Stimulated activated CD8-positive, alpha-beta memory T cell treated with anti-CD3 and anti-CD28 coated beads, Interleukin-4, amount 100 ng/mL, for 24 hours (primary cell): ENCODE measurements around the gene WWOX.

ENCODE experiments used
- DNase-seq: peaks from one replicate; pipeline ENCODE4 v3.0.0-alpha.2; 2020; ENCODE audit warnings: low read depth

The WWOX gene

GRCh38 chr16:78918805-78919305 is 819.4 kb downstream of the WWOX start:
- DNase-seq, result no peak

GRCh38 chr16:78919852-78920251 is 820.4 kb downstream of the WWOX start:
- no peak for DNase-seq

- no peak for DNase-seq
These were observed 821.2 kb downstream of the WWOX start for GRCh38 chr16:78920621-78921020.

GRCh38 chr16:78925083-78925767 is 825.8 kb downstream of the WWOX start:
- peak; percentile 19 for DNase-seq

- no peak for DNase-seq
These were observed 827.3 kb downstream of the WWOX start for GRCh38 chr16:78926723-78927210.

GRCh38 chr16:78927766-78928165 is 828.3 kb downstream of the WWOX start:
- DNase-seq, result no peak

- DNase-seq, result no peak
These were observed 830.4 kb downstream of the WWOX start for GRCh38 chr16:78929841-78930240.

- DNase-seq, result no peak
These were observed 831.1 kb downstream of the WWOX start for GRCh38 chr16:78930561-78930960.

- no peak for DNase-seq
These were observed 831.8 kb downstream of the WWOX start for GRCh38 chr16:78931267-78931666.

- no peak for DNase-seq
These were observed 832.2 kb downstream of the WWOX start for GRCh38 chr16:78931678-78932077.

- DNase-seq, result no peak
These were observed 833.0 kb downstream of the WWOX start for GRCh38 chr16:78932355-78932943.

- DNase-seq, result no peak
These were observed 836.6 kb downstream of the WWOX start for GRCh38 chr16:78936060-78936459.

GRCh38 chr16:78939597-78939996 is 840.1 kb downstream of the WWOX start:
- no peak for DNase-seq

- no peak for DNase-seq
These were observed 843.3 kb downstream of the WWOX start for GRCh38 chr16:78942625-78943245.

- no peak for DNase-seq
These were observed 845.9 kb downstream of the WWOX start for GRCh38 chr16:78945336-78945735.

GRCh38 chr16:78946556-78946955 is 847.1 kb downstream of the WWOX start:
- DNase-seq, result no peak

GRCh38 chr16:78950768-78951167 is 851.3 kb downstream of the WWOX start:
- no peak for DNase-seq

- DNase-seq, result no peak
These were observed 853.2 kb downstream of the WWOX start for GRCh38 chr16:78952630-78953029.

- no peak for DNase-seq
These were observed 854.1 kb downstream of the WWOX start for GRCh38 chr16:78953526-78953925.

GRCh38 chr16:78955206-78955605 is 855.8 kb downstream of the WWOX start:
- no peak for DNase-seq

- no peak for DNase-seq
These were observed 857.4 kb downstream of the WWOX start for GRCh38 chr16:78956859-78957258.

- DNase-seq, result no peak
These were observed 858.1 kb downstream of the WWOX start for GRCh38 chr16:78957317-78958100.
